ENCODE measurements around the gene DYNLT5.
"Not testable (repeated sequence)": the region's sequence is repeated elsewhere in the genome, so short reads cannot be mapped to it uniquely, and the experiment has no call there.

The DYNLT5 gene

GRCh38 chr1:66752000-66752592 lies at the start of gene DYNLT5:
Gene DYNLT5, plus strand, starts transcription at chr1:66752459. Its CDS starts 2,200 bp downstream, at chr1:66754659.
- DNase-seq (ENCODE audit: low read depth): no peak

GRCh38 chr1:66704177-66704875 lies 47.9 kb upstream of the DYNLT5 start:
- no peak for DNase-seq (ENCODE audit: low read depth)

GRCh38 chr1:66705110-66705509 lies 47.1 kb upstream of the DYNLT5 start:
- DNase-seq (ENCODE audit: low read depth): no peak

- no peak for DNase-seq (ENCODE audit: low read depth)
These were observed 40.8 kb upstream of the DYNLT5 start for GRCh38 chr1:66711420-66711819.

- no peak for DNase-seq (ENCODE audit: low read depth)
These were observed 39.4 kb upstream of the DYNLT5 start for GRCh38 chr1:66712839-66713238.

GRCh38 chr1:66723985-66724384 lies 28.3 kb upstream of the DYNLT5 start:
- DNase-seq (ENCODE audit: low read depth): no peak

GRCh38 chr1:66725885-66726665 lies 26.2 kb upstream of the DYNLT5 start:
- DNase-seq (ENCODE audit: low read depth): peak; percentile 44

GRCh38 chr1:66728021-66728420 lies 24.2 kb upstream of the DYNLT5 start:
- DNase-seq (ENCODE audit: low read depth): no peak

GRCh38 chr1:66728716-66729115 lies 23.5 kb upstream of the DYNLT5 start:
- not testable (repeated sequence) for DNase-seq (ENCODE audit: low read depth)

- DNase-seq (ENCODE audit: low read depth): no peak
These were observed 23.1 kb upstream of the DYNLT5 start for GRCh38 chr1:66729119-66729518.

- DNase-seq (ENCODE audit: low read depth): no peak
These were observed 22.7 kb upstream of the DYNLT5 start for GRCh38 chr1:66729523-66729922.

GRCh38 chr1:66730462-66730861 lies 21.8 kb upstream of the DYNLT5 start:
- no peak for DNase-seq (ENCODE audit: low read depth)

GRCh38 chr1:66731170-66731865 lies 20.9 kb upstream of the DYNLT5 start:
- DNase-seq (ENCODE audit: low read depth): no peak

- DNase-seq (ENCODE audit: low read depth): no peak
These were observed 19.7 kb upstream of the DYNLT5 start for GRCh38 chr1:66732407-66733166.

GRCh38 chr1:66733348-66734017 lies 18.8 kb upstream of the DYNLT5 start:
- DNase-seq (ENCODE audit: low read depth): no peak

- DNase-seq (ENCODE audit: low read depth): not testable (repeated sequence)
These were observed 17.7 kb upstream of the DYNLT5 start for GRCh38 chr1:66734531-66734930.

GRCh38 chr1:66737836-66738235 lies 14.4 kb upstream of the DYNLT5 start:
- DNase-seq (ENCODE audit: low read depth): no peak

GRCh38 chr1:66739401-66740157 lies 12.7 kb upstream of the DYNLT5 start:
- no peak for DNase-seq (ENCODE audit: low read depth)

- DNase-seq (ENCODE audit: low read depth): no peak
These were observed 6.8 kb upstream of the DYNLT5 start for GRCh38 chr1:66745451-66745850.

GRCh38 chr1:66747501-66747900 lies 4.8 kb upstream of the DYNLT5 start:
- DNase-seq (ENCODE audit: low read depth): no peak
